Kidney (tissue), 14 donors: ENCODE results near the gene HBS1L. TPM values are rescaled to one million over a fixed set of nuclear protein-coding genes. Genes with fewer than 3 reads are reported as not detected.

Source experiments
- DNase-seq, 5 donors: peaks; one replicate each; pipeline ENCODE4 v3.0.0-alpha.2; 2013 to 2020
- FAIRE-seq: peaks from 2 replicates; lab custom pipeline; 2012; peaks lifted over from hg19 to GRCh38; lab: Jason Lieb, UNC
- H3K27ac ChIP-seq, 2 donors: one replicate each; pipeline ENCODE4 v1.7.0; 2013; ENCODE audit warnings: low read depth in 2 of 2, low read length in 2 of 2, inconsistent platforms in 1 of 2
- H3K27me3 ChIP-seq: one replicate; pipeline ENCODE4 v1.7.1; 2013; ENCODE audit warnings: low read length, inconsistent platforms; ENCODE audit not compliant: control insufficient read depth, insufficient read depth
- H3K36me3 ChIP-seq, 3 donors: one replicate each; pipeline versions ENCODE4 v1.7.0 to v1.7.1; 2013; ENCODE audit warnings: low read length in 3 of 3, control low read depth in 1 of 3, inconsistent platforms in 1 of 3; ENCODE audit not compliant: insufficient read depth in 3 of 3, control insufficient read depth in 2 of 3
- H3K4me1 ChIP-seq, 3 donors: one replicate each; pipeline versions ENCODE4 v1.7.0 to v1.7.1; 2013; ENCODE audit warnings: low read length in 3 of 3, inconsistent platforms in 1 of 3, low read depth in 1 of 3; ENCODE audit not compliant: control insufficient read depth in 2 of 3, insufficient read depth in 2 of 3
- H3K4me3 ChIP-seq, 3 donors: one replicate each; pipeline versions ENCODE4 v1.7.0 to v1.8.1; 2013; ENCODE audit warnings: low read length in 3 of 3, control low read depth in 1 of 3, inconsistent platforms in 1 of 3
- H3K9ac ChIP-seq, 3 donors: one replicate each; pipeline versions ENCODE4 v1.7.0 to v1.7.1; 2013; ENCODE audit warnings: low read length in 3 of 3, control low read depth in 1 of 3, inconsistent platforms in 1 of 3
- H3K9me3 ChIP-seq, 3 donors: one replicate each; pipeline versions ENCODE4 v1.7.0 to v1.7.1; 2013; ENCODE audit warnings: low read length in 3 of 3, control low read depth in 1 of 3, inconsistent platforms in 1 of 3; ENCODE audit not compliant: control insufficient read depth in 2 of 3, insufficient read depth in 1 of 3
- intact Hi-C: fragments of 100-400 bp; cut with DNase I; formaldehyde crosslinking; loops from one replicate; pipeline ENCODE4 v1.11.1; 2022
- polyA plus RNA-seq: library from polyadenylated mRNA; stranded (reverse); fragments of 350-450 nt; fragmentation: Illumina TruSeq; extraction: RNeasy Lipid Tissue Mini Kit (QIAGEN cat#74804); gene quantifications from one replicate; pipeline ENCODE4 v1.2.3, GENCODE V29; 2014; ENCODE audit warnings: low read depth, low replicate concordance; ENCODE audit not compliant: insufficient read depth
- total RNA-seq: library from RNA; stranded (reverse); fragmentation: NEBNext Ultra II Directional; extraction: Animal tissue kit (Norgen Biotek cat#: 25700); gene quantifications from one replicate; pipeline ENCODE4 v1.2.1, GENCODE V29; 2021
- TF ChIP-seq, protein P1 (sequence below): IDR thresholded peaks from 3 replicates; pipeline ENCODE4 v1.5.1; 2012; ENCODE audit warnings: mild to moderate bottlenecking, moderate library complexity, borderline replicate concordance; ENCODE audit not compliant: insufficient read depth; ENCODE audit errors: extremely low read depth
- donor health status: control.
- donor health status: control.
- donor health status: control.
- donor health status: control.
- donor health status: control.
- donor health status: DM: yes; HTN: yes; CAD: no.
- donor health status: Normal renal cell carcinoma (clear cell type).

HBS1L gene
- total and polyA plus RNA-seq, 2 donors from 2014 or later = 21.0 to 59.1 TPM

DNA sequence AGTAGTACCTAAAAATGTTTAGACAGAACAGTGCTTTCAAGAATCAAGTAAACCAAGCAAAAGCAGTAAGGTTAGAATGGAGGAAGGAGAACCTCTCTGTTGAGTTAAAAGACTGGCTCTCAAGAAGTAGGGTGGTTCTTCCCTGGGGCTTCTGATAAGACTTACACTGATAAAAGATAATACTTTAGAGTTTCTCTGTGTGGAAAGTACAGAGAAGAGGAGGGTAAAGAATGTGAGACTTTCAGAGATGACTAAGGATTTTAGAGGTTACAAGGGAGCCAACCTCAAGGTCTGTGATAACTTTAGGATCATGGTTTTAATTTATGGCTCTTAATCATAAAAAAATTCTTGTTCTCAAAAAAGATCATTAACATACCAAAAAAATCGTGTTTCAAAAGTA, 73.8 kb downstream of the HBS1L start:
- TF ChIP-seq, protein P1, sequence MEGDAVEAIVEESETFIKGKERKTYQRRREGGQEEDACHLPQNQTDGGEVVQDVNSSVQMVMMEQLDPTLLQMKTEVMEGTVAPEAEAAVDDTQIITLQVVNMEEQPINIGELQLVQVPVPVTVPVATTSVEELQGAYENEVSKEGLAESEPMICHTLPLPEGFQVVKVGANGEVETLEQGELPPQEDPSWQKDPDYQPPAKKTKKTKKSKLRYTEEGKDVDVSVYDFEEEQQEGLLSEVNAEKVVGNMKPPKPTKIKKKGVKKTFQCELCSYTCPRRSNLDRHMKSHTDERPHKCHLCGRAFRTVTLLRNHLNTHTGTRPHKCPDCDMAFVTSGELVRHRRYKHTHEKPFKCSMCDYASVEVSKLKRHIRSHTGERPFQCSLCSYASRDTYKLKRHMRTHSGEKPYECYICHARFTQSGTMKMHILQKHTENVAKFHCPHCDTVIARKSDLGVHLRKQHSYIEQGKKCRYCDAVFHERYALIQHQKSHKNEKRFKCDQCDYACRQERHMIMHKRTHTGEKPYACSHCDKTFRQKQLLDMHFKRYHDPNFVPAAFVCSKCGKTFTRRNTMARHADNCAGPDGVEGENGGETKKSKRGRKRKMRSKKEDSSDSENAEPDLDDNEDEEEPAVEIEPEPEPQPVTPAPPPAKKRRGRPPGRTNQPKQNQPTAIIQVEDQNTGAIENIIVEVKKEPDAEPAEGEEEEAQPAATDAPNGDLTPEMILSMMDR = no peak
- H3K9me3 ChIP-seq = no peaks in the 10 kb centered on the region
- peaks cover 11 to 41% (median 12%) of the 10 kb centered on the region in 3 donors for H3K36me3 ChIP-seq
- H3K4me3 ChIP-seq = no peak overlapping the region
- FAIRE-seq = no peak
- H3K27ac ChIP-seq = no peak overlapping the region
- no peak overlapping the region for H3K9ac ChIP-seq
- intact Hi-C loops = no loop called here
- DNase-seq = no peak
- no peaks in the 10 kb centered on the region for H3K4me1 ChIP-seq
- H3K27me3 ChIP-seq = no peaks in the 10 kb centered on the region

DNA sequence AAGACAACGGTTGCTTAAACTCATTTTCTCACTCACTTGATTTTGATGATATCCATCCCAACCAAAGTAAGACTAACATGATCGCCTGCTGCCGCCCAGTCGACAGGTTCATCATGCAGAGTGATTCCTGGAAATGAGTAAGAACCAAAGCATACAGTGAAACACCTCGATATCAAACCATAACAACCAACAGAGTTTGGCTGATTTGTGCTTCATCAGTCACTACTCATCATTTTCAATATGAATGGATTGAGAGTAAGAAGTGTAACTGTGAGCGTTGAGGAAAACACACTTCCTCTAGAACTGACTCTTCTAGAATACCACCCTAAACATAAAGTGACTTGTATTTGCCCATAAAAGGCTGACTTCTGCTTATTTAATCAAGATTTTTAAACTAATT, 75.5 kb downstream of the HBS1L start:
- intact Hi-C loops = no loop called here
- H3K9ac ChIP-seq = no peak overlapping the region
- TF ChIP-seq, protein P1 = no peak

GRCh38 chr6:134974370-134974769, 80.3 kb downstream of the HBS1L start:
- no peaks in the 10 kb centered on the region for H3K9me3 ChIP-seq
- no peaks in the 10 kb centered on the region for H3K27me3 ChIP-seq
- H3K27ac ChIP-seq = no peak overlapping the region
- intact Hi-C loops = no loop called here
- FAIRE-seq (no peak), DNase-seq (no peak)
- no peak overlapping the region for H3K4me3 ChIP-seq
- no peak overlapping the region for H3K9ac ChIP-seq
- TF ChIP-seq, protein P1 = no peak
- peaks cover 0 to 8% (median 0%) of the 10 kb centered on the region in 3 donors for H3K36me3 ChIP-seq
- no peaks in the 10 kb centered on the region for H3K4me1 ChIP-seq

More for the DNA sequence above, 75.5 kb downstream of the HBS1L start:
- no peaks in the 10 kb centered on the region for H3K9me3 ChIP-seq
- DNase-seq (no peak), FAIRE-seq (no peak)
- no peaks in the 10 kb centered on the region for H3K27me3 ChIP-seq
- no peak overlapping the region for H3K27ac ChIP-seq
- H3K4me1 ChIP-seq = no peaks in the 10 kb centered on the region
- H3K4me3 ChIP-seq = no peak overlapping the region
- peaks cover 6 to 28% (median 7%) of the 10 kb centered on the region in 3 donors for H3K36me3 ChIP-seq

- Histone ChIP-seq H3K4me1 (no peaks in the 10 kb centered on the region), H3K4me3 (no peak overlapping the region), H3K9me3 (no peaks in the 10 kb centered on the region), H3K36me3 (peaks cover 0 to 11% (median 4%) of the 10 kb centered on the region in 3 donors), H3K9ac (no peak overlapping the region), H3K27ac (no peak overlapping the region), H3K27me3 (no peaks in the 10 kb centered on the region)
- FAIRE-seq = no peak
- DNase-seq = no peak
- TF ChIP-seq, protein P1 = no peak
- intact Hi-C loops = no loop called here
Observed at GRCh38 chr6:134967711-134968110, 86.9 kb downstream of the HBS1L start.
